Neural cell (in vitro differentiated cells): ENCODE data around the gene CLCN4. TPM values are rescaled to one million over a fixed set of nuclear protein-coding genes. Genes with fewer than 3 reads are reported as not detected.

ENCODE experiments used
- H2AFZ ChIP-seq: fragments of 200-600, 300-800 bp; sonication (generic), shearing (Covaris generic); 2 replicates; pipeline ENCODE4 v1.6.0; 2014; ENCODE audit warnings: low read depth, mild to moderate bottlenecking, antibody characterized with exemption, low read length, moderate library complexity
- H3F3A ChIP-seq: fragments of 200-600 bp; shearing (Covaris generic); 2 replicates; pipeline ENCODE4 v1.6.1; 2016; ENCODE audit warnings: mild to moderate bottlenecking, moderate library complexity, mixed read lengths, antibody characterized with exemption, low read length; ENCODE audit not compliant: insufficient read depth, poor library complexity, severe bottlenecking
- H3K27ac ChIP-seq: fragments of 200-600, 300-800 bp; sonication (generic), shearing (Covaris generic); 2 replicates; pipeline ENCODE4 v1.5.1; 2014; ENCODE audit warnings: mild to moderate bottlenecking, low read length, moderate library complexity
- H3K27me3 ChIP-seq: fragments of 300-800, 200-600 bp; sonication (generic), shearing (Covaris generic); 2 replicates; pipeline ENCODE4 v1.6.0; 2014; ENCODE audit warnings: mild to moderate bottlenecking, low read depth, low read length, moderate library complexity; ENCODE audit not compliant: insufficient read depth
- H3K36me3 ChIP-seq: fragments of 300-800, 200-600 bp; sonication (generic), shearing (Covaris generic); 2 replicates; pipeline ENCODE4 v1.5.1; 2014; ENCODE audit warnings: mild to moderate bottlenecking, antibody characterized with exemption, low read length, moderate library complexity; ENCODE audit not compliant: insufficient read depth
- H3K4me2 ChIP-seq: fragments of 300-800, 200-600 bp; sonication (generic), shearing (Covaris generic); 2 replicates; pipeline ENCODE4 v1.6.0; 2014; ENCODE audit warnings: mild to moderate bottlenecking, low read length
- H3K4me3 ChIP-seq: fragments of 300-800, 200-600 bp; sonication (generic), shearing (Covaris generic); 2 replicates; pipeline ENCODE4 v1.5.1; 2014; ENCODE audit warnings: mild to moderate bottlenecking, low read length, moderate library complexity
- H3K79me2 ChIP-seq: fragments of 200-600 bp; shearing (Covaris generic); replicated peaks from 2 replicates; pipeline ENCODE4 v1.6.0; 2014; ENCODE audit warnings: mild to moderate bottlenecking, low read length, moderate library complexity; ENCODE audit not compliant: insufficient read depth
- H3K9ac ChIP-seq: fragments of 300-800, 200-600 bp; sonication (generic), shearing (Covaris generic); 2 replicates; pipeline ENCODE4 v1.6.1; 2016; ENCODE audit warnings: mild to moderate bottlenecking, low read length, mixed read lengths
- H3K9me2 ChIP-seq: fragments of 200-600 bp; shearing (Covaris generic); 2 replicates; pipeline ENCODE4 v1.6.1; 2016; ENCODE audit warnings: mild to moderate bottlenecking, low read length, mixed read lengths; ENCODE audit not compliant: insufficient read depth
- H3K9me3 ChIP-seq: fragments of 200-600, 300-800 bp; sonication (generic), shearing (Covaris generic); 2 replicates; pipeline ENCODE4 v1.6.1; 2016; ENCODE audit warnings: mild to moderate bottlenecking, mixed run types, low read length, moderate library complexity, mixed read lengths
- H4K20me1 ChIP-seq: fragments of 200-600 bp; shearing (Covaris generic); 2 replicates; pipeline ENCODE4 v1.6.1; 2016; ENCODE audit warnings: mild to moderate bottlenecking, mixed run types; ENCODE audit not compliant: insufficient read depth
- CTCF ChIP-seq: fragments of 450-650 bp; IDR thresholded peaks from 2 replicates; pipeline ENCODE4 v1.5.1; 2014; ENCODE audit warnings: antibody characterized with exemption, mild to moderate bottlenecking, moderate library complexity; ENCODE audit not compliant: poor library complexity, severe bottlenecking
- EP300 ChIP-seq: fragments of 450-650 bp; conservative IDR thresholded peaks from 2 replicates; pipeline ENCODE4 v1.6.1; 2014; ENCODE audit warnings: antibody characterized with exemption, mild to moderate bottlenecking, moderate library complexity; ENCODE audit not compliant: poor library complexity, severe bottlenecking
- EZH2 ChIP-seq: fragments of 200-600, 300-800 bp; shearing (Covaris generic), sonication (generic); IDR thresholded peaks from 2 replicates; pipeline ENCODE4 v1.6.1; 2014; ENCODE audit warnings: antibody characterized with exemption, low read length, borderline replicate concordance, mild to moderate bottlenecking; ENCODE audit not compliant: insufficient read depth, poor library complexity, severe bottlenecking
- MXI1 ChIP-seq: fragments of 450-650 bp; conservative IDR thresholded peaks from 2 replicates; pipeline ENCODE4 v1.6.1; 2014; ENCODE audit warnings: antibody characterized with exemption, mild to moderate bottlenecking; ENCODE audit not compliant: poor library complexity, severe bottlenecking
- POLR2AphosphoS5 ChIP-seq: IDR thresholded peaks from 2 replicates; pipeline ENCODE4 v1.6.1; 2012
- RAD21 ChIP-seq: fragments of 450-650 bp; conservative IDR thresholded peaks from 2 replicates; pipeline ENCODE4 v1.6.1; 2014; ENCODE audit warnings: antibody characterized with exemption, mild to moderate bottlenecking, moderate library complexity
- REST ChIP-seq: IDR thresholded peaks from 2 replicates; pipeline ENCODE4 v1.6.1; 2012; ENCODE audit warnings: borderline replicate concordance
- SMC3 ChIP-seq: fragments of 450-650 bp; conservative IDR thresholded peaks from 2 replicates; pipeline ENCODE4 v1.6.1; 2014; ENCODE audit warnings: antibody characterized with exemption, mild to moderate bottlenecking, moderate library complexity; ENCODE audit not compliant: poor library complexity
- TAF1 ChIP-seq: IDR thresholded peaks from 2 replicates; pipeline ENCODE4 v1.6.1; 2012; ENCODE audit warnings: low read depth
- polyA plus RNA-seq: library from polyadenylated mRNA; depleted of rRNA; stranded (reverse); fragments of >200 nt; gene quantifications from 2 replicates; pipeline ENCODE4 v1.2.3, GENCODE V29; 2014

CLCN4 gene
- polyA plus RNA-seq, 1 donor from 2014 or later: 21.4 TPM

- Histone ChIP-seq H3F3A (no peaks in the 10 kb centered on the region), H3K79me2 (no peaks in the 10 kb centered on the region), H2AFZ (no peak overlapping the region), H3K9me3 (no peaks in the 10 kb centered on the region), H3K4me2 (no peak overlapping the region), H4K20me1 (no peaks in the 10 kb centered on the region), H3K4me3 (no peak overlapping the region), H3K36me3 (no peaks in the 10 kb centered on the region), H3K27me3 (no peaks in the 10 kb centered on the region), H3K27ac (no peak overlapping the region), H3K9ac (no peak overlapping the region), H3K9me2 (no peaks in the 10 kb centered on the region)
- TF ChIP-seq RAD21 (no peak), REST (no peak), CTCF (no peak), POLR2AphosphoS5 (no peak), EP300 (no peak), MXI1 (no peak), EZH2 (no peak), TAF1 (no peak), SMC3 (no peak)
Observed at GRCh38 chrX:10282490-10282889, 125.7 kb downstream of the CLCN4 start.

- Histone ChIP-seq H3K9me3 (no peaks in the 10 kb centered on the region), H3K4me3 (no peak overlapping the region), H3K27me3 (no peaks in the 10 kb centered on the region), H3K27ac (no peak overlapping the region), H3K9ac (no peak overlapping the region), H3K36me3 (no peaks in the 10 kb centered on the region), H3K4me2 (no peak overlapping the region), H4K20me1 (no peaks in the 10 kb centered on the region), H2AFZ (no peak overlapping the region), H3F3A (no peaks in the 10 kb centered on the region), H3K79me2 (no peaks in the 10 kb centered on the region), H3K9me2 (no peaks in the 10 kb centered on the region)
- no peak for TF ChIP-seq TAF1
- TF ChIP-seq RAD21: no peak
- TF ChIP-seq CTCF: no peak
- TF ChIP-seq REST: no peak
- no peak for TF ChIP-seq POLR2AphosphoS5
- no peak for TF ChIP-seq EZH2
- TF ChIP-seq MXI1: no peak
- TF ChIP-seq EP300: no peak
- TF ChIP-seq SMC3: no peak
Observed at GRCh38 chrX:10286195-10286594, 129.4 kb downstream of the CLCN4 start.
